Endothelial cell of umbilical vein (primary cell): ENCODE results near the gene C1GALT1C1. TPM values are rescaled to one million over a fixed set of nuclear protein-coding genes. Genes with fewer than 3 reads are reported as not detected.

Source experiments
- BruUV-seq: library from RNA; stranded (reverse); fragments of 400-500 nt; replicated peaks from 2 replicates; lab custom pipeline; 2021; lab: Mats Ljungman, UMichigan
- CTCF ChIA-PET: fragments of 300-600, 350-600 bp; sonication (Branson Sonifier 250); formaldehyde crosslinking; loops from one replicate; lab custom pipeline; 2021; ENCODE audit warnings: antibody characterized with exemption, inconsistent platforms; lab: Charles Lee
- POLR2A ChIA-PET: fragments of 300-600, 350-600 bp; sonication (Branson Sonifier 250); formaldehyde crosslinking; loops from one replicate; lab custom pipeline; 2021; ENCODE audit warnings: antibody characterized with exemption, inconsistent platforms; lab: Charles Lee
- DNase-seq: peaks from one replicate; pipeline ENCODE4 v3.0.0-alpha.2; 2011; ENCODE audit warnings: low read depth, low spot score
- FAIRE-seq: peaks from 2 replicates; lab custom pipeline; 2011; peaks lifted over from hg19 to GRCh38; lab: Jason Lieb, UNC
- H2AFZ ChIP-seq: 2 replicates; pipeline ENCODE4 v1.6.0; 2012; ENCODE audit warnings: low read depth, low read length, control low read depth, inconsistent platforms
- H3K27ac ChIP-seq: 2 replicates; pipeline ENCODE4 v1.5.1; 2011; ENCODE audit warnings: low read depth, mild to moderate bottlenecking, control low read depth, low read length, moderate library complexity; ENCODE audit not compliant: insufficient read depth
- H3K27me3 ChIP-seq, 2 experiments: 2 replicates each; pipeline versions ENCODE4 v1.6.0 to v1.6.1; 2011; ENCODE audit warnings: low read length in 2 of 2, mixed read lengths in 1 of 2; ENCODE audit not compliant: control insufficient read depth in 2 of 2, insufficient read depth in 2 of 2
- H3K36me3 ChIP-seq, 2 experiments: 2 replicates in 1 of 2; 3 replicates in 1 of 2; pipeline ENCODE4 v1.5.1; 2011; ENCODE audit warnings: low read length in 2 of 2, mild to moderate bottlenecking in 1 of 2, moderate library complexity in 1 of 2; ENCODE audit not compliant: control insufficient read depth in 2 of 2, insufficient read depth in 2 of 2; ENCODE audit errors: extremely low read depth in 1 of 2
- H3K4me1 ChIP-seq: 3 replicates; pipeline ENCODE4 v1.5.1; 2011; ENCODE audit warnings: mild to moderate bottlenecking, low read length; ENCODE audit not compliant: control insufficient read depth, insufficient read depth; ENCODE audit errors: extremely low read depth
- H3K4me2 ChIP-seq: 2 replicates; pipeline ENCODE4 v1.6.1; 2011; ENCODE audit warnings: low read length, control low read depth, mixed read lengths; ENCODE audit not compliant: insufficient read depth
- H3K4me3 ChIP-seq, 3 experiments: fragments of 200-600 bp in 1 of 3; sonication (generic), shearing (Covaris generic) in 1 of 3; replicated peaks in 1 of 3; 2 replicates each; pipeline ENCODE4 v1.5.1; 2011 to 2016; ENCODE audit warnings: control low read depth in 3 of 3, low read length in 3 of 3, mild to moderate bottlenecking in 2 of 3, inconsistent platforms in 1 of 3, low read depth in 1 of 3, moderate library complexity in 1 of 3; ENCODE audit not compliant: insufficient read depth in 1 of 3
- H3K79me2 ChIP-seq: 2 replicates; pipeline ENCODE4 v1.6.0; 2012; ENCODE audit warnings: low read length, inconsistent platforms; ENCODE audit not compliant: control insufficient read depth, insufficient read depth
- H3K9ac ChIP-seq: replicated peaks from 2 replicates; pipeline ENCODE3; 2011; ENCODE audit warnings: low read length, control low read depth; ENCODE audit not compliant: insufficient read depth; ENCODE audit errors: extremely low read depth
- H3K9me1 ChIP-seq: replicated peaks from 3 replicates; pipeline ENCODE4 v1.6.0; 2011; ENCODE audit warnings: mild to moderate bottlenecking, low read length; ENCODE audit not compliant: control insufficient read depth, insufficient read depth; ENCODE audit errors: extremely low read depth
- H3K9me3 ChIP-seq: replicated peaks from 2 replicates; pipeline ENCODE4 v1.5.1; 2012; ENCODE audit warnings: low read length, inconsistent platforms; ENCODE audit not compliant: control insufficient read depth, insufficient read depth
- H4K20me1 ChIP-seq: replicated peaks from 2 replicates; pipeline ENCODE3; 2011; ENCODE audit warnings: mild to moderate bottlenecking, low read length; ENCODE audit not compliant: control insufficient read depth, insufficient read depth; ENCODE audit errors: extremely low read depth
- EZH2 ChIP-seq: IDR thresholded peaks from 2 replicates; pipeline ENCODE4 v1.6.1; 2012; ENCODE audit warnings: borderline replicate concordance, low read depth, mild to moderate bottlenecking, moderate library complexity, low read length, inconsistent platforms; ENCODE audit not compliant: severe bottlenecking
- FOS ChIP-seq: IDR thresholded peaks from 2 replicates; pipeline ENCODE4 v1.6.1; 2011; ENCODE audit warnings: mild to moderate bottlenecking, low read length, moderate library complexity, borderline replicate concordance; ENCODE audit not compliant: insufficient read depth
- GATA2 ChIP-seq: IDR thresholded peaks from 2 replicates; pipeline ENCODE4 v1.7.0; 2011; ENCODE audit warnings: low read depth, mild to moderate bottlenecking, moderate library complexity, mixed read lengths, low read length; ENCODE audit not compliant: insufficient read length, insufficient read depth
- JUN ChIP-seq: IDR thresholded peaks from 2 replicates; pipeline ENCODE4 v1.6.1; 2011; ENCODE audit warnings: borderline replicate concordance, low read depth; ENCODE audit not compliant: insufficient read length, insufficient read depth
- MYC ChIP-seq: IDR thresholded peaks from one replicate; pipeline ENCODE4 v1.6.1; 2011; ENCODE audit warnings: mild to moderate bottlenecking, low read depth, low read length
- POLR2A ChIP-seq: IDR thresholded peaks from 2 replicates; pipeline ENCODE4 v1.6.1; 2012; ENCODE audit warnings: low read depth, mild to moderate bottlenecking, control low read depth, low read length
- POLR2AphosphoS5 ChIP-seq: IDR thresholded peaks from 2 replicates; pipeline ENCODE4 v1.6.1; 2012; ENCODE audit warnings: low read depth, mild to moderate bottlenecking, control low read depth, low read length, moderate library complexity; ENCODE audit not compliant: insufficient read depth
- dilution Hi-C: fragments of 300-500 bp; cut with MboI; formaldehyde crosslinking; loops from one replicate; pipeline ENCODE4 v1.15.0; 2019; ENCODE audit warnings: low sequenced_read_pairs; ENCODE audit not compliant: extremely low pct_ligation_motif_present
- intact Hi-C: fragments of 100-400 bp; cut with micrococcal nuclease; formaldehyde crosslinking; loops from one replicate; pipeline ENCODE4 v1.10.0; 2022
- polyA plus RNA-seq, 4 experiments: library from polyadenylated mRNA; depleted of rRNA in 3 of 4; stranded (reverse) in 3 of 4; unstranded in 1 of 4; fragments of >200 nt; gene quantifications; 2 replicates each; pipeline versions ENCODE4 v1.2.1 to v1.2.3, GENCODE V29; 2011 to 2012; ENCODE audit warnings: missing spikeins in 1 of 4
- total RNA-seq: library from RNA; stranded (reverse); gene quantifications from 2 replicates; pipeline ENCODE4 v1.2.3, GENCODE V29; 2021
- TF ChIP-seq, protein P1 (sequence below): IDR thresholded peaks from 2 replicates; pipeline ENCODE4 v1.6.1; 2011; ENCODE audit not compliant: insufficient read depth, insufficient read length
- TF ChIP-seq, protein P2 (sequence below), 2 donors: IDR thresholded peaks; 1 replicate in 1 of 2; 2 replicates in 1 of 2; pipeline ENCODE4 v1.5.1; 2011; ENCODE audit warnings: low read length in 2 of 2, mild to moderate bottlenecking in 2 of 2, moderate library complexity in 2 of 2, control low read depth in 1 of 2, inconsistent platforms in 1 of 2, low read depth in 1 of 2; ENCODE audit not compliant: insufficient read depth in 1 of 2; ENCODE audit errors: extremely low read depth in 1 of 2

The C1GALT1C1 gene
- total and polyA plus RNA-seq, 2 donors (not counting 3 experiments of a cell fraction or from before 2014, with no cell fraction given): 28.6 to 32.9 TPM

- TF ChIP-seq GATA2: no peak
- TF ChIP-seq, protein P1, sequence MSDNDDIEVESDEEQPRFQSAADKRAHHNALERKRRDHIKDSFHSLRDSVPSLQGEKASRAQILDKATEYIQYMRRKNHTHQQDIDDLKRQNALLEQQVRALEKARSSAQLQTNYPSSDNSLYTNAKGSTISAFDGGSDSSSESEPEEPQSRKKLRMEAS: no peak
- no peak for TF ChIP-seq EZH2
- TF ChIP-seq POLR2AphosphoS5: no peak
- TF ChIP-seq POLR2A: no peak
- TF ChIP-seq MYC: no peak
- TF ChIP-seq FOS: no peak
- TF ChIP-seq, protein P2, sequence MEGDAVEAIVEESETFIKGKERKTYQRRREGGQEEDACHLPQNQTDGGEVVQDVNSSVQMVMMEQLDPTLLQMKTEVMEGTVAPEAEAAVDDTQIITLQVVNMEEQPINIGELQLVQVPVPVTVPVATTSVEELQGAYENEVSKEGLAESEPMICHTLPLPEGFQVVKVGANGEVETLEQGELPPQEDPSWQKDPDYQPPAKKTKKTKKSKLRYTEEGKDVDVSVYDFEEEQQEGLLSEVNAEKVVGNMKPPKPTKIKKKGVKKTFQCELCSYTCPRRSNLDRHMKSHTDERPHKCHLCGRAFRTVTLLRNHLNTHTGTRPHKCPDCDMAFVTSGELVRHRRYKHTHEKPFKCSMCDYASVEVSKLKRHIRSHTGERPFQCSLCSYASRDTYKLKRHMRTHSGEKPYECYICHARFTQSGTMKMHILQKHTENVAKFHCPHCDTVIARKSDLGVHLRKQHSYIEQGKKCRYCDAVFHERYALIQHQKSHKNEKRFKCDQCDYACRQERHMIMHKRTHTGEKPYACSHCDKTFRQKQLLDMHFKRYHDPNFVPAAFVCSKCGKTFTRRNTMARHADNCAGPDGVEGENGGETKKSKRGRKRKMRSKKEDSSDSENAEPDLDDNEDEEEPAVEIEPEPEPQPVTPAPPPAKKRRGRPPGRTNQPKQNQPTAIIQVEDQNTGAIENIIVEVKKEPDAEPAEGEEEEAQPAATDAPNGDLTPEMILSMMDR (IDR thresholded peaks at IDR 0.05; ENCODE audit: extremely low read depth in 1 of 2, insufficient read depth in 1 of 2, low read depth in 1 of 2, low read length in 2 of 2): no peak
- no peak for TF ChIP-seq JUN
- no peaks in the 10 kb centered on the region for H3K36me3 ChIP-seq
- intact Hi-C loops: loop anchor here (1.0 to 5.0 kb wide), 5 partner anchors 42 to 111 kb away; partner anchors contain the start of genes C1GALT1C1, CUL4B and MCTS1
- DNase-seq (no peak), FAIRE-seq (no peak)
- peak overlapping the region; percentile 79 for H3K9ac ChIP-seq
- H3K9me3 ChIP-seq: no peaks in the 10 kb centered on the region
- no peaks in the 10 kb centered on the region for H4K20me1 ChIP-seq
- no peaks in the 10 kb centered on the region for H3K79me2 ChIP-seq
- peak overlapping the region; percentile 94 for H3K27ac ChIP-seq
- CTCF ChIA-PET: interaction anchor here (1.6 kb wide), 1 partner anchor 186 kb away, joined by 7 read pairs; no protein-coding TSS in a partner anchor
- POLR2A ChIA-PET: interaction anchor here (1.1 to 1.6 kb wide), 2 partner anchors 67 to 97 kb away, joined by 4 read pairs; no protein-coding TSS in a partner anchor
- dilution Hi-C loops: no loop called here
- BruUV-seq: TSS peak; percentile 91
- H3K27me3 ChIP-seq: no peaks in the 10 kb centered on the region
- no peaks in the 10 kb centered on the region for H3K9me1 ChIP-seq
- no peak overlapping the region for H3K4me3 ChIP-seq
- peaks cover 31% of the 10 kb centered on the region for H3K4me1 ChIP-seq
- H3K4me2 ChIP-seq: peak overlapping the region; percentile 68
- H2AFZ ChIP-seq: no peak overlapping the region
Observed at GRCh38 chrX:120671963-120672362, 42.1 kb upstream of the C1GALT1C1 start.
